HEK293 (cell line): ENCODE data around the gene CCND1.

ENCODE experiments used
- CTCF ChIA-PET: fragments of 350-600 bp; formaldehyde crosslinking; extraction: SDS; loops from one replicate; lab custom pipeline; 2021; ENCODE audit warnings: antibody characterized with exemption; lab: Yijun Ruan, JAX
- POLR2A ChIA-PET: fragments of 300-600 bp; formaldehyde crosslinking; extraction: SDS; loops from one replicate; lab custom pipeline; 2020; ENCODE audit warnings: antibody characterized with exemption, inconsistent platforms; lab: Yijun Ruan, JAX
- H3K27ac ChIP-seq: fragments of 200-500 bp; sonication (Bioruptor generic); 2 replicates; pipeline ENCODE4 v1.5.1; 2014; ENCODE audit warnings: low read depth, low read length, control low read depth, inconsistent platforms; ENCODE audit errors: extremely low read depth
- H3K36me3 ChIP-seq, 2 experiments: fragments of 200-500 bp in 1 of 2; sonication (Bioruptor generic) in 1 of 2; 1 replicate in 1 of 2; 2 replicates in 1 of 2; pipeline ENCODE4 v1.5.1; 2014 to 2017; ENCODE audit warnings: inconsistent platforms in 2 of 2, low read length in 2 of 2; ENCODE audit not compliant: control insufficient read depth in 2 of 2, insufficient read depth in 1 of 2
- H3K4me1 ChIP-seq: fragments of 200-500 bp; sonication (Bioruptor generic); 2 replicates; pipeline ENCODE4 v1.5.1; 2014; ENCODE audit warnings: mild to moderate bottlenecking, low read length, inconsistent platforms; ENCODE audit not compliant: control insufficient read depth, insufficient read depth
- H3K4me3 ChIP-seq: 2 replicates; pipeline ENCODE4 v1.5.1; 2011; ENCODE audit warnings: low read depth, mild to moderate bottlenecking, control low read depth, low read length, moderate library complexity
- H3K9me3 ChIP-seq: fragments of 200-500 bp; sonication (Bioruptor generic); 2 replicates; pipeline ENCODE4 v1.5.1; 2014; ENCODE audit warnings: low read depth, low read length, inconsistent platforms; ENCODE audit not compliant: control insufficient read depth, insufficient read depth
- HOXA7 ChIP-seq: sonication (generic); formaldehyde crosslinking; IDR thresholded peaks from 2 replicates; pipeline ENCODE4 v1.8.1; 2022; ENCODE audit warnings: missing genetic modification reagents, borderline replicate concordance
- HOXD13 ChIP-seq: sonication (generic); formaldehyde crosslinking; IDR thresholded peaks from 2 replicates; pipeline ENCODE4 v1.8.0; 2022; ENCODE audit warnings: missing genetic modification reagents, borderline replicate concordance
- MZF1 ChIP-seq: fragments of 450-650 bp; formaldehyde crosslinking; IDR thresholded peaks from 2 replicates; pipeline ENCODE4 v1.5.1; 2017; ENCODE audit warnings: missing biosample characterization, missing genetic modification characterization, borderline replicate concordance
- TRIM28 ChIP-seq: IDR thresholded peaks from 2 replicates; pipeline ENCODE4 v1.6.1; 2011; ENCODE audit warnings: low read length, control low read depth, borderline replicate concordance
- ZBTB17 ChIP-seq: fragments of 450-650 bp; formaldehyde crosslinking; IDR thresholded peaks from 2 replicates; pipeline ENCODE4 v1.5.1; 2016; ENCODE audit warnings: missing biosample characterization, missing genetic modification characterization
- ZFP37 ChIP-seq: fragments of 450-650 bp; formaldehyde crosslinking; IDR thresholded peaks from 2 replicates; pipeline ENCODE4 v1.5.1; 2016; ENCODE audit warnings: missing biosample characterization, missing genetic modification characterization
- ZNF184 ChIP-seq: fragments of 450-650 bp; IDR thresholded peaks from 2 replicates; pipeline ENCODE4 v1.5.1; 2018; ENCODE audit warnings: missing biosample characterization, mild to moderate bottlenecking, missing genetic modification characterization
- ZNF324 ChIP-seq: fragments of 450-650 bp; formaldehyde crosslinking; IDR thresholded peaks from 2 replicates; pipeline ENCODE4 v1.5.1; 2016; ENCODE audit warnings: missing biosample characterization, missing genetic modification characterization
- ZNF37A ChIP-seq: fragments of 450-650 bp; IDR thresholded peaks from 2 replicates; pipeline ENCODE4 v1.5.1; 2018; ENCODE audit warnings: missing biosample characterization, missing genetic modification characterization
- ZNF48 ChIP-seq: fragments of 450-650 bp; formaldehyde crosslinking; IDR thresholded peaks from 2 replicates; pipeline ENCODE4 v1.5.1; 2016; ENCODE audit warnings: missing biosample characterization, missing genetic modification characterization
- ZNF518A ChIP-seq: fragments of 450-650 bp; formaldehyde crosslinking; conservative IDR thresholded peaks from 2 replicates; pipeline ENCODE4 v1.5.1; 2016; ENCODE audit warnings: low read depth, missing biosample characterization, missing genetic modification characterization
- ZNF560 ChIP-seq: fragments of 450-650 bp; formaldehyde crosslinking; IDR thresholded peaks from 2 replicates; pipeline ENCODE4 v1.5.1; 2017; ENCODE audit warnings: missing biosample characterization, missing genetic modification characterization, borderline replicate concordance
- ZNF580 ChIP-seq: fragments of 450-650 bp; formaldehyde crosslinking; IDR thresholded peaks from 2 replicates; pipeline ENCODE4 v1.5.1; 2016; ENCODE audit warnings: missing biosample characterization, missing genetic modification characterization
- ZNF639 ChIP-seq: fragments of 450-650 bp; formaldehyde crosslinking; IDR thresholded peaks from 2 replicates; pipeline ENCODE4 v1.5.1; 2016; ENCODE audit warnings: missing biosample characterization, missing genetic modification characterization
- ZNF658 ChIP-seq: fragments of 450-650 bp; formaldehyde crosslinking; IDR thresholded peaks from 2 replicates; pipeline ENCODE4; 2016; ENCODE audit warnings: missing biosample characterization, missing genetic modification characterization
- ZNF777 ChIP-seq: fragments of 450-650 bp; formaldehyde crosslinking; IDR thresholded peaks from 2 replicates; pipeline ENCODE4 v1.5.1; 2017; ENCODE audit warnings: missing biosample characterization, missing genetic modification characterization, borderline replicate concordance
- ZSCAN5A ChIP-seq: fragments of 450-650 bp; formaldehyde crosslinking; IDR thresholded peaks from 2 replicates; pipeline ENCODE4 v1.5.1; 2016; ENCODE audit warnings: missing biosample characterization, missing genetic modification characterization

Gene CCND1

DNA sequence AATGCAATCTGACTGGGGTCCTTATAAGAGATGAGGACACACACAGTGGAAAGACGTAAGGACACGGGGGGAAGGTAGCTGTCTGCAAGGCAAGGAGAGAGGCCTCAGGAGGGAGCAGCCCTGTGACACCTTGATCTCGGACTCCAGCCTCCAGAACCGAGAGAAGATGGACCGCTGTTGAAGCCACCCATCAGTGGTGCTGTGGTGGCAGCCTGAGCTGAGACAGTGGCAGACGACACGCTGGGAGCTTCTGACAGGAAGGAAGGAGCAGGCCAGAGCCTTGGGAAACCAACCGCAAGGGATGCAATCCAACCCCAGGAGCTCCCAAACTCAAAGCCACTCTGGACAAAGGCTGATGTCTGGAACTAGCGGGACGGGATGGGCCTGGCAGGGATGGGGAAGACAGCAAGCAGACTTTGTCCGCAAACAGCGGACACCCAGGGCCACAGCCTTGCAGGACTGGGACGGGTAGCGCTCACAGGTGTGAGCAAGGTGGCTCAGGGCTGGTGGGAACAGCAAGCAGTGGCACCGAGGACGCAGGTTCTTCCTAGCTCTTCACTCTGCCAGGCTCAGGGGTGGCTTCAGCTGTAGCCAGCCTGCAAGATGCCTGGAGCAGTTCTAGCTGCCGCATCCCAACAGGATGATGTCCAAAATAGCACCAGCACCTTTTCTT, 23.3 kb downstream of the CCND1 start:
- Histone ChIP-seq H3K9me3 (no peaks in the 10 kb centered on the region), H3K27ac (no peak overlapping the region), H3K36me3 (peaks cover 0 to 62% of the 10 kb centered on the region in 2 experiments; a peak in 1 of 3 replicates), H3K4me3 (no peak overlapping the region), H3K4me1 (no peaks in the 10 kb centered on the region)
- TF ChIP-seq ZNF658 (tag by site-specific recombination) = no peak
- ChIA-PET CTCF (interaction anchor here (0.7 kb wide), 1 partner anchor 10 kb away, joined by 4 read pairs; no protein-coding TSS in a partner anchor), POLR2A (no interaction called here)

- no peaks in the 10 kb centered on the region for H3K9me3 ChIP-seq
- peaks cover 0 to 68% of the 10 kb centered on the region in 2 experiments; a peak in 1 of 3 replicates for H3K36me3 ChIP-seq
- H3K4me1 ChIP-seq = no peaks in the 10 kb centered on the region
- no peak for TF ChIP-seq ZNF580 (tag by site-specific recombination)
- no peak for TF ChIP-seq MZF1
- TF ChIP-seq TRIM28 = no peak
- no peak for TF ChIP-seq ZNF777 (tag by site-specific recombination)
- no peak for TF ChIP-seq HOXD13 (CRISPR knock-in tag)
- no peak for TF ChIP-seq ZNF324
- TF ChIP-seq ZNF560 (tag by site-specific recombination) = no peak
- no peak for TF ChIP-seq ZFP37 (tag by site-specific recombination)
- no peak for TF ChIP-seq ZBTB17 (tag by site-specific recombination)
- CTCF ChIA-PET = interaction anchor here (0.7 to 1.1 kb wide), 2 partner anchors 9 to 563 kb away, joined by 4 to 6 read pairs; no protein-coding TSS in a partner anchor
- no peak overlapping the region for H3K27ac ChIP-seq
- H3K4me3 ChIP-seq = no peak overlapping the region
- POLR2A ChIA-PET = no interaction called here
Measured at GRCh38 chr11:69664901-69665300, 23.9 kb downstream of the CCND1 start.

DNA sequence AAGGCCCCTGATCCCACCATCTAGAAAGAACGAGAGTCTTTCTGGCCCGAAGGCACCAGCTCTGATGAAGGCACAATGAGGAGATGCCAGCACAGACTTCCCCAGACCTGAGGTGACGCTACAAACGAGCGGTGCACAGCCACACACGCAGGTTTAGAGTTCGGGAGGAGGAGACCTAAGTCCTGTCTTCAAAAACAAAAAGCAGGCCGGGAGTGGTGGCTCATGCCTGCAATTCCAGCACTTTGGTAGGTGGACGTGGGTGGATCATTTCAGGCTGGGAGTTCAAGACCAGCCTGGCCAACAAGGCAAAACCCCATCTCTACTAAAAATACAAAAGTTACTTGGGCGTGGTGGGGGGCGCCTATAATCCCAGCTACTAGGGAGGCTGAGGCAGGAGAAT, 24.7 kb downstream of the CCND1 start:
- ChIA-PET POLR2A (no interaction called here), CTCF (interaction anchor here (0.6 to 1.1 kb wide), 2 partner anchors 564 to 917 kb away, joined by 3 to 6 read pairs; no protein-coding TSS in a partner anchor)
- no peak for TF ChIP-seq ZNF658 (tag by site-specific recombination)
- no peak for TF ChIP-seq ZNF37A (tag by site-specific recombination)
- TF ChIP-seq, all 188 proteins: peak for 0
- H3K4me3 ChIP-seq = no peak overlapping the region
- H3K9me3 ChIP-seq = no peaks in the 10 kb centered on the region
- no peak overlapping the region for H3K27ac ChIP-seq
- H3K4me1 ChIP-seq = peaks cover 4% of the 10 kb centered on the region; the same call in 1 of the 2 replicates
- H3K36me3 ChIP-seq = peaks cover 0 to 71% of the 10 kb centered on the region in 2 experiments; a peak in 2 of 3 replicates

DNA sequence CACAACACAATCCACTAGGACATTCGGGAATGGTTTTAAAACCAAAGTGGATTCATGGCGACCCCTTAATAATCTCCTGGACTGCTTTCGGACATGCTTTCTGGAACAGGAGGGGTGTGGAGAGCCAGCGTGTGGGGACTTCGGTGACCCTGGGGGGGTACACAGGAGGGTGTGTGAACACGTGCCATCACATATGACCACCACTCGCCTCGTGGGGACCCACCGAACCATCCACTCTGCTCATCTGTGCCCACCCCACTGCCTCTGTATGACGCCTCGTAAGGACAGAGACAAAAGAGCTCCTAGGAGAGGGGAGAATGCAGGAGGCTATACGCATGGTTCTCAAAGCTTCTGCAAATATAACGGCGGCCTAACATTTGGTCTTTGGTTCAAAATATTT, 25.3 kb downstream of the CCND1 start:
- Histone ChIP-seq H3K4me3 (no peak overlapping the region), H3K9me3 (no peaks in the 10 kb centered on the region), H3K27ac (no peak overlapping the region), H3K36me3 (peaks cover 0 to 77% of the 10 kb centered on the region in 2 experiments; a peak in 2 of 3 replicates), H3K4me1 (peaks cover 4% of the 10 kb centered on the region; the same call in 1 of the 2 replicates)
- CTCF ChIA-PET = interaction anchor here (0.6 to 0.7 kb wide), 3 partner anchors 17 to 568 kb away, joined by 3 to 4 read pairs (median 3); no protein-coding TSS in a partner anchor
- POLR2A ChIA-PET = interaction anchor here (0.9 kb wide), 1 partner anchor 9 kb away, joined by 4 read pairs; the partner anchor contains the start of gene LTO1
- TF ChIP-seq ZNF518A (tag by site-specific recombination) = no peak
- TF ChIP-seq ZNF48 = no peak
- no peak for TF ChIP-seq HOXA7 (CRISPR knock-in tag)
- no peak for TF ChIP-seq ZSCAN5A
- TF ChIP-seq ZNF639 = no peak
- TF ChIP-seq ZNF184 = no peak
